HepG2 (cell line): ENCODE data around the gene MRPL28. TPM values are rescaled to one million over a fixed set of nuclear protein-coding genes. Genes with fewer than 3 reads are reported as not detected.

Source experiments
- HINFP ChIP-seq: sonication (generic); formaldehyde crosslinking; IDR thresholded peaks from 2 replicates; pipeline ENCODE4 v1.4.0; 2020; ENCODE audit warnings: low read depth, mild to moderate bottlenecking, missing genetic modification reagents
- NR1H2 ChIP-seq: sonication (generic); formaldehyde crosslinking; IDR thresholded peaks from 2 replicates; pipeline ENCODE4 v1.8.1; 2022; ENCODE audit warnings: low read depth, missing genetic modification reagents, borderline replicate concordance
- ZNF142 ChIP-seq: sonication (generic); formaldehyde crosslinking; IDR thresholded peaks from 2 replicates; pipeline ENCODE4 v1.4.0; 2020; ENCODE audit warnings: missing genetic modification reagents
- ZNF577 ChIP-seq: sonication (generic); formaldehyde crosslinking; IDR thresholded peaks from 2 replicates; pipeline ENCODE4 v1.4.0; 2020; ENCODE audit warnings: mild to moderate bottlenecking, low read depth, missing genetic modification reagents, borderline replicate concordance
- polyA plus RNA-seq, 8 experiments: library from polyadenylated mRNA; depleted of rRNA in 3 of 8; stranded (reverse) in 7 of 8; unstranded in 1 of 8; fragments of >200 nt; fragmentation: Illumina TruSeq in 4 of 8; extraction: Trizol in 4 of 8; gene quantifications; 2 replicates each; pipeline versions ENCODE4 v1.2.1 to v1.2.3, GENCODE V29; 2011 to 2016; ENCODE audit warnings: low read depth in 4 of 8, missing spikeins in 1 of 8, mixed read lengths in 1 of 8; ENCODE audit not compliant: insufficient read depth in 1 of 8
- total RNA-seq, 5 experiments: library from RNA; depleted of rRNA; stranded (reverse); fragments of >200 nt; fragmentation: Illumina TruSeq; extraction: Trizol; gene quantifications; 2 replicates each; pipeline ENCODE4 v1.2.3, GENCODE V29; 2016; ENCODE audit warnings: low read depth in 1 of 5

The MRPL28 gene
- total and polyA plus RNA-seq, 2 of the 13 experiments (the other 11 are each of a cell fraction or from before 2014, with no cell fraction given), result 114 to 135 TPM

- TF ChIP-seq HINFP (CRISPR knock-in tag) (no peak), NR1H2 (CRISPR knock-in tag) (no peak), ZNF142 (CRISPR knock-in tag) (no peak), ZNF577 (CRISPR knock-in tag) (no peak)
- TF ChIP-seq, all 625 proteins: peak for 0
These were observed 4.2 kb upstream of the MRPL28 start (continued) for GRCh38 chr16:374616-374926.
